Heart right ventricle (tissue), 16 donors: ENCODE results near the gene SPSB1. TPM values are rescaled to one million over a fixed set of nuclear protein-coding genes. Genes with fewer than 3 reads are reported as not detected.

Experiments used
- ATAC-seq, 8 donors: fragments of 200-7000 bp; cut with Tn5 transposase; one replicate each; pipeline ENCODE4 v1.9.1; 2020; ENCODE audit warnings: mild to moderate bottlenecking in 8 of 8, moderate library complexity in 8 of 8, moderate number of reproducible peaks in 1 of 8
- DNase-seq, 2 donors: peaks; one replicate each; pipeline ENCODE4 v3.0.0-alpha.2; 2020
- H3K27ac ChIP-seq, 10 donors: fragments of 200-600 bp; sonication (generic) in 2 of 10; one replicate each; pipeline versions ENCODE4 v1.5.0 to v1.8.0; 2020 to 2022; ENCODE audit warnings: mild to moderate bottlenecking in 3 of 10
- H3K27me3 ChIP-seq, 7 donors: fragments of 200-600 bp; one replicate each; pipeline ENCODE4 v1.8.0; 2021 to 2022; ENCODE audit warnings: mild to moderate bottlenecking in 2 of 7
- H3K36me3 ChIP-seq, 9 donors: fragments of 200-600 bp; sonication (generic) in 1 of 9; one replicate each; pipeline versions ENCODE4 v1.5.0 to v1.8.0; 2020 to 2022; ENCODE audit warnings: mild to moderate bottlenecking in 2 of 9
- H3K4me1 ChIP-seq, 9 donors: fragments of 200-600 bp; sonication (generic) in 1 of 9; one replicate each; pipeline versions ENCODE4 v1.5.0 to v1.8.0; 2020 to 2022; ENCODE audit warnings: mild to moderate bottlenecking in 4 of 9
- H3K4me3 ChIP-seq, 10 donors: fragments of 200-600 bp; sonication (generic) in 2 of 10; one replicate each; pipeline versions ENCODE4 v1.5.0 to v1.8.0; 2020 to 2022; ENCODE audit warnings: mild to moderate bottlenecking in 7 of 10, moderate library complexity in 2 of 10
- H3K9me3 ChIP-seq, 11 donors: fragments of 200-600 bp in 10 of 11; sonication (generic) in 2 of 11; one replicate each; pipeline versions ENCODE4 v1.5.0 to v1.8.0; 2013 to 2022; ENCODE audit warnings: mild to moderate bottlenecking in 2 of 11, control low read depth in 1 of 11, moderate library complexity in 1 of 11
- CTCF ChIP-seq, 9 donors: fragments of 200-600 bp; sonication (generic) in 2 of 9; IDR thresholded peaks; one replicate each; pipeline versions ENCODE4 v1.5.0 to v1.8.0; 2021 to 2022; ENCODE audit warnings: antibody characterized with exemption in 9 of 9, mild to moderate bottlenecking in 5 of 9, moderate library complexity in 1 of 9
- WGBS, 2 donors: extraction: QIAGEN DNeasy Blood & Tissue Kit; methylation state at CpG; one replicate each; pipeline ENCODE4 v1.1.7; 2013; ENCODE audit warnings: inconsistent platforms in 1 of 2; 5-methylcytosine and 5-hydroxymethylcytosine counted together
- intact Hi-C, 10 donors: fragments of 100-400 bp; cut with DNase I; formaldehyde crosslinking; loops; one replicate each; pipeline versions ENCODE4 v1.11.1 to v1.14.2; 2022
- polyA plus RNA-seq, 2 donors: library from polyadenylated mRNA; stranded (reverse); fragments of 200-250 nt; gene quantifications; one replicate each; pipeline ENCODE4 v1.2.3, GENCODE V29; 2013
- total RNA-seq, 10 donors: library from RNA; stranded (reverse); fragmentation: NEBNext Ultra II Directional in 3 of 10; extraction: Animal tissue kit (Norgen Biotek cat#: 25700) in 3 of 10; gene quantifications; one replicate each; pipeline versions ENCODE4 v1.2.1 to v1.2.4, GENCODE V29; 2021 to 2023
- donor health status: Arrhythmogenic right ventricular cardiomyopathy.
- donor health status: ischemic (EF 13 %, LVEDD 7.1; RV severe dilation, severe dysfunction).
- donor health status: healthy with polysubstance abuse.
- donor health status: DM: no; HTN: yes; CAD: no.
- donor health status: DM: no; HTN: no; CAD: no.
- donor health status: ischemic (EF 25% LVEDD 6.9; RV normal size, moderate dysfunction).
- donor health status: ischemic (EF 25% LVEDD 5.7; RV mildly dilated, moderate dysfunction).
- donor health status: healthy.
- donor health status: DM: yes; HTN: yes; CAD: no.
- donor health status: Ischemic cardiomyopathy.
- donor health status: ischemic (EF 35%, LVEDD 5.7; RV mildly dilated, moderate dysfunction).
- donor health status: nonischemic (EF 11% LVEDD 7.7; RV severe dilation, severe dysfunction).
- donor health status: DM: yes; HTN: yes; CAD: no.
- donor health status: PGD.
- donor health status: ischemic (EF 29% LVEDD 5.4; RV normal size, mild dysfunction).
- donor health status: nonischemic (EF 23%, LVEDD 6.1; RV moderate dilation, normal function).

SPSB1 gene
- total and polyA plus RNA-seq, 12 donors = 5.5 to 16.5 (median 8.8) TPM

- no peak for TF ChIP-seq CTCF (IDR thresholded peaks at IDR 0.05)
- Histone ChIP-seq H3K27ac (no peak overlapping the region), H3K4me3 (no peak overlapping the region)
These were observed 17.5 kb upstream of the SPSB1 start for GRCh38 chr1:9275161-9275560.

GRCh38 chr1:9275567-9276034 is 17.1 kb upstream of the SPSB1 start:
- Histone ChIP-seq H3K4me1 (peaks cover under 1 to 42% (median 3%) of the 10 kb centered on the region in 9 donors), H3K27ac (peak overlapping the region in 1 of 10 donors; percentile 50), H3K36me3 (no peaks in the 10 kb centered on the region), H3K4me3 (no peak overlapping the region), H3K9me3 (no peaks in the 10 kb centered on the region), H3K27me3 (peaks cover 0 to 2% (median 0%) of the 10 kb centered on the region in 7 donors)
- no peak for TF ChIP-seq CTCF (IDR thresholded peaks at IDR 0.05)
- intact Hi-C loops = no loop called here
- DNase-seq = no peak
- WGBS, 2 donors = 74 to 80% methylated on average over 12 of the region's 12 CpGs
- ATAC-seq = peak in 3 of 8 donors; percentile 31 to 57 (median 46)

More at GRCh38 chr1:9275161-9275560, 17.5 kb upstream of the SPSB1 start:
- no peaks in the 10 kb centered on the region for H3K27me3 ChIP-seq
- DNase-seq = no peak
- WGBS, 2 donors = 83 to 89% methylated on average over 10 of the region's 10 CpGs
- intact Hi-C loops = no loop called here
- peaks cover 0 to 39% (median 7%) of the 10 kb centered on the region in 9 donors for H3K4me1 ChIP-seq
- no peak for ATAC-seq
- H3K9me3 ChIP-seq = no peaks in the 10 kb centered on the region
- H3K36me3 ChIP-seq = peaks cover 0 to 3% (median 0%) of the 10 kb centered on the region in 9 donors

GRCh38 chr1:9278116-9278515 is 14.6 kb upstream of the SPSB1 start:
- Histone ChIP-seq H3K27ac (peak overlapping the region in 1 of 10 donors; percentile 14), H3K36me3 (no peaks in the 10 kb centered on the region), H3K27me3 (peaks cover 0 to 16% (median 8%) of the 10 kb centered on the region in 7 donors), H3K4me1 (peaks cover 0 to 56% (median 7%) of the 10 kb centered on the region in 9 donors), H3K4me3 (no peak overlapping the region), H3K9me3 (no peaks in the 10 kb centered on the region)
- TF ChIP-seq CTCF (IDR thresholded peaks at IDR 0.05) = no peak
- ATAC-seq = peak in 1 of 8 donors; percentile 48
- intact Hi-C loops = no loop called here
- WGBS, 2 donors = 57 to 67% methylated on average over 5 of the region's 5 CpGs
- no peak for DNase-seq

GRCh38 chr1:9278585-9279153 is 14.0 kb upstream of the SPSB1 start:
- Histone ChIP-seq H3K9me3 (peaks cover 0 to 4% (median 0%) of the 10 kb centered on the region in 11 donors), H3K36me3 (no peaks in the 10 kb centered on the region), H3K4me1 (peaks cover 0 to 56% (median 7%) of the 10 kb centered on the region in 9 donors), H3K27ac (no peak overlapping the region), H3K4me3 (no peak overlapping the region), H3K27me3 (peaks cover 0 to 16% (median 8%) of the 10 kb centered on the region in 7 donors)
- DNase-seq = no peak
- WGBS, 2 donors = 75 to 82% methylated on average over 10 of the region's 10 CpGs
- intact Hi-C loops = no loop called here
- no peak for TF ChIP-seq CTCF (IDR thresholded peaks at IDR 0.05)
- ATAC-seq = no peak
